WTC11 (cell line): Measurements from ENCODE around the gene SERGEF. TPM values are rescaled to one million over a fixed set of nuclear protein-coding genes. Genes with fewer than 3 reads are reported as not detected.

Source experiments
- ATAC-seq: fragments of 200-7000 bp; cut with Tn5 transposase; 2 replicates; pipeline ENCODE4 v1.10.0; 2021; ENCODE audit warnings: mild to moderate bottlenecking, moderate library complexity
- CTCF ChIA-PET: fragments of 300-600 bp; sonication (Branson Sonifier 250); formaldehyde crosslinking; loops from one replicate; lab custom pipeline; 2021; ENCODE audit warnings: antibody characterized with exemption; lab: Charles Lee
- POLR2A ChIA-PET: fragments of 350-600 bp; sonication (Branson Sonifier 250); formaldehyde crosslinking; loops from one replicate; lab custom pipeline; 2021; ENCODE audit warnings: antibody characterized with exemption; lab: Charles Lee
- DNase-seq: peaks from one replicate; pipeline ENCODE4 v3.0.0; 2021; ENCODE audit warnings: low spot score
- H3K27ac Mint-ChIP-seq: 2 replicates; pipeline ENCODE4 v1.8.0; 2021; ENCODE audit warnings: mixed read lengths
- H3K27me3 Mint-ChIP-seq: 2 replicates; pipeline ENCODE4 v1.8.0; 2021; ENCODE audit warnings: low read depth, mild to moderate bottlenecking, moderate library complexity, mixed read lengths
- H3K36me3 Mint-ChIP-seq: 2 replicates; pipeline ENCODE4 v1.8.0; 2021; ENCODE audit warnings: mixed read lengths
- H3K4me1 Mint-ChIP-seq: 2 replicates; pipeline ENCODE4 v1.8.0; 2022; ENCODE audit warnings: mixed read lengths
- H3K4me3 Mint-ChIP-seq: 2 replicates; pipeline ENCODE4 v1.8.0; 2021; ENCODE audit warnings: mild to moderate bottlenecking, moderate library complexity, mixed read lengths
- H3K9me3 Mint-ChIP-seq: 2 replicates; pipeline ENCODE4 v1.8.0; 2021; ENCODE audit warnings: mixed read lengths
- GABPB1 ChIP-seq: sonication (generic); formaldehyde crosslinking; IDR thresholded peaks from 2 replicates; pipeline ENCODE4 v1.8.1; 2023; ENCODE audit warnings: mild to moderate bottlenecking, missing genetic modification reagents
- GTF2I ChIP-seq: fragments of 250-450 bp; sonication (Bioruptor Pico); conservative IDR thresholded peaks from 2 replicates; pipeline ENCODE4 v1.4.0; 2021; ENCODE audit warnings: mild to moderate bottlenecking
- JAZF1 ChIP-seq: fragments of 250-450 bp; sonication (Bioruptor Pico); IDR thresholded peaks from 2 replicates; pipeline ENCODE4 v1.9.0; 2021; ENCODE audit warnings: moderate library complexity, mild to moderate bottlenecking, inconsistent platforms
- NR1H2 ChIP-seq: sonication (generic); formaldehyde crosslinking; IDR thresholded peaks from 2 replicates; pipeline ENCODE4 v1.9.0; 2021; ENCODE audit warnings: mild to moderate bottlenecking, moderate library complexity, missing genetic modification reagents
- NR3C1 ChIP-seq: sonication (generic); formaldehyde crosslinking; conservative IDR thresholded peaks from 2 replicates; pipeline ENCODE4 v1.8.1; 2023; ENCODE audit warnings: low read depth, mild to moderate bottlenecking, missing genetic modification reagents
- RORB ChIP-seq: fragments of 250-450 bp; sonication (Bioruptor Pico); IDR thresholded peaks from 2 replicates; pipeline ENCODE4 v1.9.0; 2021; ENCODE audit warnings: mild to moderate bottlenecking
- ZNF219 ChIP-seq: sonication (generic); formaldehyde crosslinking; IDR thresholded peaks from 2 replicates; pipeline ENCODE4 v1.8.0; 2023; ENCODE audit warnings: missing genetic modification reagents, mild to moderate bottlenecking, borderline replicate concordance
- ZNF671 ChIP-seq: fragments of 250-450 bp; sonication (Bioruptor Pico); IDR thresholded peaks from 2 replicates; pipeline ENCODE4 v1.8.0; 2021; ENCODE audit warnings: mild to moderate bottlenecking
- total RNA-seq: library from RNA; stranded (reverse); gene quantifications from 3 replicates; pipeline ENCODE4 v1.2.3, GENCODE V29; 2021
- TF ChIP-seq, protein P1 (sequence below): sonication (generic); formaldehyde crosslinking; IDR thresholded peaks from 2 replicates; pipeline ENCODE4 v1.8.0; 2022; ENCODE audit warnings: missing genetic modification reagents
- TF ChIP-seq, protein P2 (sequence below): sonication (generic); formaldehyde crosslinking; IDR thresholded peaks from 2 replicates; pipeline ENCODE4 v1.8.0; 2022; ENCODE audit warnings: mild to moderate bottlenecking, missing genetic modification reagents
- TF ChIP-seq, protein P3 (sequence below): fragments of 200-600 bp; IDR thresholded peaks from 2 replicates; pipeline ENCODE4 v1.8.0; 2022; ENCODE audit warnings: antibody characterized with exemption
- TF ChIP-seq, protein P4 (sequence below): fragments of 250-450 bp; sonication (Bioruptor Pico); IDR thresholded peaks from 2 replicates; pipeline ENCODE4 v2.1.2; 2022; ENCODE audit warnings: mild to moderate bottlenecking, moderate library complexity
- TF ChIP-seq, protein P5 (sequence below): sonication (generic); formaldehyde crosslinking; IDR thresholded peaks from 2 replicates; pipeline ENCODE4 v1.8.1; 2023; ENCODE audit warnings: mild to moderate bottlenecking, missing genetic modification reagents
- TF ChIP-seq, protein P6 (sequence below): sonication (generic); formaldehyde crosslinking; IDR thresholded peaks from 2 replicates; pipeline ENCODE4 v1.8.0; 2022; ENCODE audit warnings: mild to moderate bottlenecking, missing genetic modification reagents
- TF ChIP-seq, protein P7 (sequence below): fragments of 250-450 bp; sonication (Bioruptor Pico); IDR thresholded peaks from 2 replicates; pipeline ENCODE4 v1.9.0; 2021; ENCODE audit warnings: moderate library complexity, mild to moderate bottlenecking, inconsistent platforms, borderline replicate concordance
- TF ChIP-seq, protein P8 (sequence below): sonication (generic); formaldehyde crosslinking; IDR thresholded peaks from 2 replicates; pipeline ENCODE4 v1.8.0; 2022; ENCODE audit warnings: mild to moderate bottlenecking, missing genetic modification reagents

Gene SERGEF
- total RNA-seq, 1 experiment from 2014 or later: 35.5 TPM

DNA sequence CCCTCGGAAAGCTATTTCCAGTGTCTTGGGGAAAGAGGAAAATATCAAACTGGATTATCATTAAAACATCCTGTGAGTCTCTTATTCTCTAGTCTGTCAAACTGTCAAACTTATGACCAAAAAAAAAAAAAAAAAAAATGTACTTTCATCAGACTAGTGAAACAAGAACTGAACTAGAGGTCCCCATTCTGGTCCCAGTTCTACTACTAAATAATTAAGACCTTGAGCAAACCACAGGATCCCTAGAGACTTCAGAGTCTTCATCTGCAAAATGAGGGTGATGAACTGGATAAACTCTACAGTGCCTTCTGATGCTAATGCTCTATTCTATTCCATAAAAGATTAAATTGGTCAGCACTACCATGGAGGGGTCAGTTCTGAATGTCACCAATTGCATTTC, 105.8 kb downstream of the SERGEF start (continued):
- TF ChIP-seq ZNF219 (CRISPR knock-in tag) (no peak), RORB (no peak)
- TF ChIP-seq, all 79 proteins: peak for 0

DNA sequence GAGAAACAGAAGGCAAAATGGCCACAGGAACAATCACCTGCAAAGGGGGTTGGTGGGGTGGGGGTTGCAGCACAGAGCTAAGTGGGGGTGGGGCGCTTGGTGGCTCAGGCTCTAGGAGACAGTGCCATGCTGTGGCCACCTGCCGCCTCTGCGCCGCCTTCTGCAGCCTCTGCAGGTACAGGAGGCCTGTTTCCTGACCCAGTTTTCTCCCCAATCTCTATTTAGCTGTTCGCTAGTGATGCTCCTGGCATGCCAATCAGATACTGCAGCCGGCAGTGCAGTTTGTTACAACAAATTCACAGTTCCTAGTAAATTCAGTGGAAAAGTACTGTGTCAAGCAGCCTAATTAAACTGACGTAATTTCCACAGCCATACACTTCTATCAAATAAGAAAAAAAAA, 106.4 kb downstream of the SERGEF start:
- peak; percentile 99 for ATAC-seq

More for the DNA sequence above, 106.4 kb downstream of the SERGEF start:
- no peaks in the 10 kb centered on the region for H3K27me3 Mint-ChIP-seq
- no peak overlapping the region for H3K4me3 Mint-ChIP-seq
- POLR2A ChIA-PET: interaction anchor here (0.6 to 1.0 kb wide), 3 partner anchors 140 to 329 kb away, joined by 3 to 4 read pairs (median 3); no protein-coding TSS in a partner anchor
- no peak overlapping the region for H3K27ac Mint-ChIP-seq
- no peaks in the 10 kb centered on the region for H3K36me3 Mint-ChIP-seq
- peak; percentile 87 for DNase-seq
- H3K4me1 Mint-ChIP-seq: peaks cover 9% of the 10 kb centered on the region
- H3K9me3 Mint-ChIP-seq: no peaks in the 10 kb centered on the region
- CTCF ChIA-PET: interaction anchor here (0.6 to 5.2 kb wide), 68 partner anchors 8 to 378 kb away, joined by 3 to 67 read pairs (median 5); partner anchors contain the start of genes KCNC1, MYOD1 and USH1C
- no peak for TF ChIP-seq GABPB1 (CRISPR knock-in tag)
- TF ChIP-seq, protein P1, sequence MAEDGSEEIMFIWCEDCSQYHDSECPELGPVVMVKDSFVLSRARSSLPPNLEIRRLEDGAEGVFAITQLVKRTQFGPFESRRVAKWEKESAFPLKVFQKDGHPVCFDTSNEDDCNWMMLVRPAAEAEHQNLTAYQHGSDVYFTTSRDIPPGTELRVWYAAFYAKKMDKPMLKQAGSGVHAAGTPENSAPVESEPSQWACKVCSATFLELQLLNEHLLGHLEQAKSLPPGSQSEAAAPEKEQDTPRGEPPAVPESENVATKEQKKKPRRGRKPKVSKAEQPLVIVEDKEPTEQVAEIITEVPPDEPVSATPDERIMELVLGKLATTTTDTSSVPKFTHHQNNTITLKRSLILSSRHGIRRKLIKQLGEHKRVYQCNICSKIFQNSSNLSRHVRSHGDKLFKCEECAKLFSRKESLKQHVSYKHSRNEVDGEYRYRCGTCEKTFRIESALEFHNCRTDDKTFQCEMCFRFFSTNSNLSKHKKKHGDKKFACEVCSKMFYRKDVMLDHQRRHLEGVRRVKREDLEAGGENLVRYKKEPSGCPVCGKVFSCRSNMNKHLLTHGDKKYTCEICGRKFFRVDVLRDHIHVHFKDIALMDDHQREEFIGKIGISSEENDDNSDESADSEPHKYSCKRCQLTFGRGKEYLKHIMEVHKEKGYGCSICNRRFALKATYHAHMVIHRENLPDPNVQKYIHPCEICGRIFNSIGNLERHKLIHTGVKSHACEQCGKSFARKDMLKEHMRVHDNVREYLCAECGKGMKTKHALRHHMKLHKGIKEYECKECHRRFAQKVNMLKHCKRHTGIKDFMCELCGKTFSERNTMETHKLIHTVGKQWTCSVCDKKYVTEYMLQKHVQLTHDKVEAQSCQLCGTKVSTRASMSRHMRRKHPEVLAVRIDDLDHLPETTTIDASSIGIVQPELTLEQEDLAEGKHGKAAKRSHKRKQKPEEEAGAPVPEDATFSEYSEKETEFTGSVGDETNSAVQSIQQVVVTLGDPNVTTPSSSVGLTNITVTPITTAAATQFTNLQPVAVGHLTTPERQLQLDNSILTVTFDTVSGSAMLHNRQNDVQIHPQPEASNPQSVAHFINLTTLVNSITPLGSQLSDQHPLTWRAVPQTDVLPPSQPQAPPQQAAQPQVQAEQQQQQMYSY (CRISPR knock-in tag): no peak
- TF ChIP-seq, protein P2, sequence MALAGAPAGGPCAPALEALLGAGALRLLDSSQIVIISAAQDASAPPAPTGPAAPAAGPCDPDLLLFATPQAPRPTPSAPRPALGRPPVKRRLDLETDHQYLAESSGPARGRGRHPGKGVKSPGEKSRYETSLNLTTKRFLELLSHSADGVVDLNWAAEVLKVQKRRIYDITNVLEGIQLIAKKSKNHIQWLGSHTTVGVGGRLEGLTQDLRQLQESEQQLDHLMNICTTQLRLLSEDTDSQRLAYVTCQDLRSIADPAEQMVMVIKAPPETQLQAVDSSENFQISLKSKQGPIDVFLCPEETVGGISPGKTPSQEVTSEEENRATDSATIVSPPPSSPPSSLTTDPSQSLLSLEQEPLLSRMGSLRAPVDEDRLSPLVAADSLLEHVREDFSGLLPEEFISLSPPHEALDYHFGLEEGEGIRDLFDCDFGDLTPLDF (CRISPR knock-in tag): no peak
- TF ChIP-seq, protein P3, sequence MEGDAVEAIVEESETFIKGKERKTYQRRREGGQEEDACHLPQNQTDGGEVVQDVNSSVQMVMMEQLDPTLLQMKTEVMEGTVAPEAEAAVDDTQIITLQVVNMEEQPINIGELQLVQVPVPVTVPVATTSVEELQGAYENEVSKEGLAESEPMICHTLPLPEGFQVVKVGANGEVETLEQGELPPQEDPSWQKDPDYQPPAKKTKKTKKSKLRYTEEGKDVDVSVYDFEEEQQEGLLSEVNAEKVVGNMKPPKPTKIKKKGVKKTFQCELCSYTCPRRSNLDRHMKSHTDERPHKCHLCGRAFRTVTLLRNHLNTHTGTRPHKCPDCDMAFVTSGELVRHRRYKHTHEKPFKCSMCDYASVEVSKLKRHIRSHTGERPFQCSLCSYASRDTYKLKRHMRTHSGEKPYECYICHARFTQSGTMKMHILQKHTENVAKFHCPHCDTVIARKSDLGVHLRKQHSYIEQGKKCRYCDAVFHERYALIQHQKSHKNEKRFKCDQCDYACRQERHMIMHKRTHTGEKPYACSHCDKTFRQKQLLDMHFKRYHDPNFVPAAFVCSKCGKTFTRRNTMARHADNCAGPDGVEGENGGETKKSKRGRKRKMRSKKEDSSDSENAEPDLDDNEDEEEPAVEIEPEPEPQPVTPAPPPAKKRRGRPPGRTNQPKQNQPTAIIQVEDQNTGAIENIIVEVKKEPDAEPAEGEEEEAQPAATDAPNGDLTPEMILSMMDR: no peak
- TF ChIP-seq NR1H2 (CRISPR knock-in tag): no peak
- TF ChIP-seq, protein P4, sequence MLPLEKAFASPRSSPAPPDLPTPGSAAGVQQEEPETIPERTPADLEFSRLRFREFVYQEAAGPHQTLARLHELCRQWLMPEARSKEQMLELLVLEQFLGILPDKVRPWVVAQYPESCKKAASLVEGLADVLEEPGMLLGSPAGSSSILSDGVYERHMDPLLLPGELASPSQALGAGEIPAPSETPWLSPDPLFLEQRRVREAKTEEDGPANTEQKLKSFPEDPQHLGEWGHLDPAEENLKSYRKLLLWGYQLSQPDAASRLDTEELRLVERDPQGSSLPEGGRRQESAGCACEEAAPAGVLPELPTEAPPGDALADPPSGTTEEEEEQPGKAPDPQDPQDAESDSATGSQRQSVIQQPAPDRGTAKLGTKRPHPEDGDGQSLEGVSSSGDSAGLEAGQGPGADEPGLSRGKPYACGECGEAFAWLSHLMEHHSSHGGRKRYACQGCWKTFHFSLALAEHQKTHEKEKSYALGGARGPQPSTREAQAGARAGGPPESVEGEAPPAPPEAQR (CRISPR knock-in tag): no peak
- TF ChIP-seq, protein P5, sequence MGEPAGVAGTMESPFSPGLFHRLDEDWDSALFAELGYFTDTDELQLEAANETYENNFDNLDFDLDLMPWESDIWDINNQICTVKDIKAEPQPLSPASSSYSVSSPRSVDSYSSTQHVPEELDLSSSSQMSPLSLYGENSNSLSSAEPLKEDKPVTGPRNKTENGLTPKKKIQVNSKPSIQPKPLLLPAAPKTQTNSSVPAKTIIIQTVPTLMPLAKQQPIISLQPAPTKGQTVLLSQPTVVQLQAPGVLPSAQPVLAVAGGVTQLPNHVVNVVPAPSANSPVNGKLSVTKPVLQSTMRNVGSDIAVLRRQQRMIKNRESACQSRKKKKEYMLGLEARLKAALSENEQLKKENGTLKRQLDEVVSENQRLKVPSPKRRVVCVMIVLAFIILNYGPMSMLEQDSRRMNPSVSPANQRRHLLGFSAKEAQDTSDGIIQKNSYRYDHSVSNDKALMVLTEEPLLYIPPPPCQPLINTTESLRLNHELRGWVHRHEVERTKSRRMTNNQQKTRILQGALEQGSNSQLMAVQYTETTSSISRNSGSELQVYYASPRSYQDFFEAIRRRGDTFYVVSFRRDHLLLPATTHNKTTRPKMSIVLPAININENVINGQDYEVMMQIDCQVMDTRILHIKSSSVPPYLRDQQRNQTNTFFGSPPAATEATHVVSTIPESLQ (CRISPR knock-in tag): no peak
- TF ChIP-seq, protein P6, sequence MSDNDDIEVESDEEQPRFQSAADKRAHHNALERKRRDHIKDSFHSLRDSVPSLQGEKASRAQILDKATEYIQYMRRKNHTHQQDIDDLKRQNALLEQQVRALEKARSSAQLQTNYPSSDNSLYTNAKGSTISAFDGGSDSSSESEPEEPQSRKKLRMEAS (CRISPR knock-in tag): no peak
- TF ChIP-seq, protein P7, sequence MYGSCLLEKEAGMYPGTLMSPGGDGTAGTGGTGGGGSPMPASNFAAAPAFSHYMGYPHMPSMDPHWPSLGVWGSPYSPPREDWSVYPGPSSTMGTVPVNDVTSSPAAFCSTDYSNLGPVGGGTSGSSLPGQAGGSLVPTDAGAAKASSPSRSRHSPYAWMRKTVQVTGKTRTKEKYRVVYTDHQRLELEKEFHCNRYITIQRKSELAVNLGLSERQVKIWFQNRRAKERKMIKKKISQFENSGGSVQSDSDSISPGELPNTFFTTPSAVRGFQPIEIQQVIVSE: no peak
- TF ChIP-seq ZNF671 (CRISPR knock-in tag): no peak
- TF ChIP-seq, protein P8, sequence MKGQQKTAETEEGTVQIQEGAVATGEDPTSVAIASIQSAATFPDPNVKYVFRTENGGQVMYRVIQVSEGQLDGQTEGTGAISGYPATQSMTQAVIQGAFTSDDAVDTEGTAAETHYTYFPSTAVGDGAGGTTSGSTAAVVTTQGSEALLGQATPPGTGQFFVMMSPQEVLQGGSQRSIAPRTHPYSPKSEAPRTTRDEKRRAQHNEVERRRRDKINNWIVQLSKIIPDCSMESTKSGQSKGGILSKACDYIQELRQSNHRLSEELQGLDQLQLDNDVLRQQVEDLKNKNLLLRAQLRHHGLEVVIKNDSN: no peak
- no peak for TF ChIP-seq GTF2I
- TF ChIP-seq NR3C1 (CRISPR knock-in tag): no peak
- no peak for TF ChIP-seq JAZF1 (CRISPR knock-in tag)
- TF ChIP-seq, all 79 proteins: peak for 0
